Vagina (tissue), 2 donors: Measurements from ENCODE around the gene FOXO3.

ENCODE experiments used
- CTCF ChIP-seq, 3 experiments: fragments of 450-650 bp in 2 of 3; fragments of 200-600 bp in 1 of 3; sonication (generic) in 1 of 3; IDR thresholded peaks; one replicate each; pipeline ENCODE4 v1.5.1; 2017 to 2019; ENCODE audit warnings: antibody characterized with exemption in 3 of 3, mild to moderate bottlenecking in 2 of 3, moderate library complexity in 2 of 3
- POLR2A ChIP-seq, 2 donors: fragments of 450-650 bp; IDR thresholded peaks; one replicate each; pipeline ENCODE4 v1.6.1; 2017; ENCODE audit warnings: antibody characterized with exemption in 2 of 2, mild to moderate bottlenecking in 2 of 2, moderate library complexity in 2 of 2
- POLR2AphosphoS5 ChIP-seq, 2 donors: sonication (generic); formaldehyde crosslinking; IDR thresholded peaks; one replicate each; pipeline ENCODE4 v1.9.0; 2017; ENCODE audit warnings: antibody characterized with exemption in 2 of 2, mild to moderate bottlenecking in 2 of 2, low read depth in 1 of 2; ENCODE audit not compliant: insufficient read depth in 1 of 2

GRCh38 chr6:108562503-108562993, 1.8 kb downstream of the FOXO3 start:
- TF ChIP-seq CTCF (IDR thresholded peaks at IDR 0.05) (no peak), POLR2A (IDR thresholded peaks at IDR 0.05) (peak in 1 of 2 donors; percentile 41), POLR2AphosphoS5 (IDR thresholded peaks at IDR 0.05; ENCODE audit: insufficient read depth in 1 of 2, low read depth in 1 of 2) (peak; percentile 83 to 90)
